HG03175 (cell line): Measurements from ENCODE around the gene ANKRD44.

Experiments used
- ATAC-seq: cut with Tn5 transposase; IDR thresholded peaks from one replicate; pipeline ENCODE4 v1.9.1; 2021; ENCODE audit warnings: mild to moderate bottlenecking, moderate library complexity; ENCODE audit not compliant: unreplicated experiment

ANKRD44 gene

GRCh38 chr2:197126630-197127352, 183.8 kb downstream of the ANKRD44 start:
- ATAC-seq: no peak

- ATAC-seq: no peak
These were observed 185.8 kb downstream of the ANKRD44 start for GRCh38 chr2:197124639-197125390.

DNA sequence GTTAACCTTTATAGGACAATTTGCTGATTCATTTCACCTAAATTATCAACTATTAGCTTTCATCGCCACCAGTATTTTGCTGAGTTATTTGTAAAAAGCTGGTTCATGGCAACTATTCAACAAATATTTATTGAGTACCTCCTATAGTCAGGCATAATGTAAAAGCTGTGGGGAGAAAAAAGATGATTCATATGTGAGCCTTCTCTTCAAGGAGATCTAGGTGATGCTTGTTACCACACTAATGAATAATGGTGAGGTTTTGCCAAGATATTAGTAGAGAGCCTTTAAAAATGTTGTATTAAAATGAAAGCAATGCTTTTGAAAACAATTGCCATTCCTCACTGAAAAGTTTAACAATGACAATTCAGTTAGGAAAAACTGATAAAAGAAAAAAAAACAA, 187.8 kb downstream of the ANKRD44 start:
- no peak for ATAC-seq

- no peak for ATAC-seq
These were observed 188.7 kb downstream of the ANKRD44 start for GRCh38 chr2:197121756-197122385.

GRCh38 chr2:197121255-197121654, 189.3 kb downstream of the ANKRD44 start:
- ATAC-seq: no peak

DNA sequence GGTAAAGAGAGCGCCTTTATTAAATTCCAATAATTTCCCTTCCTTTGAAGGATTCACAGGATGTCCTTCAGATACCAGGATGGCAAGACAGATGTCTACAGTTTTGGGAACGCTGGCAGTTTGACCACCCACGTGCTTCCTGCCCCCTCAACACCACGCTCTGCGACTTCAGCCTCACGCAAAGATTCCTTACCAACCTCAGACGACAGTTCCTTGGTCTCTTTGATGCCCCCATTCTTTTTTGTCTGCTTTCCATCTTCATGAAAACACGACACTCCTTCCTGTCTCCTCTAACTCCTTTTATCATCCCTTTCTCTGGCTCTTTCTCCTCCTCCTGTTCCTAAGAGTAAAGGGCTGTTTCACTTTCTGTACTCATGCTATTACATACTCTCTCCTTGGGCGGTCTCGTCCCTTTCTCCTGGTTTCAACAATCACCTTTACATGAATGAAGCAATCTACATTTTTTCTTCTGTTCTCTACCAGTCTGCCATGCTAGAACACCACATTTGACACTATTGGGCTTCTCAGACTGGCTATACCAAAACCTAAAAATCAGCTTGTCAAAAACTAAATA, 194.2 kb downstream of the ANKRD44 start:
- no peak for ATAC-seq

- ATAC-seq: no peak
These were observed 195.3 kb downstream of the ANKRD44 start for GRCh38 chr2:197115325-197115724.

DNA sequence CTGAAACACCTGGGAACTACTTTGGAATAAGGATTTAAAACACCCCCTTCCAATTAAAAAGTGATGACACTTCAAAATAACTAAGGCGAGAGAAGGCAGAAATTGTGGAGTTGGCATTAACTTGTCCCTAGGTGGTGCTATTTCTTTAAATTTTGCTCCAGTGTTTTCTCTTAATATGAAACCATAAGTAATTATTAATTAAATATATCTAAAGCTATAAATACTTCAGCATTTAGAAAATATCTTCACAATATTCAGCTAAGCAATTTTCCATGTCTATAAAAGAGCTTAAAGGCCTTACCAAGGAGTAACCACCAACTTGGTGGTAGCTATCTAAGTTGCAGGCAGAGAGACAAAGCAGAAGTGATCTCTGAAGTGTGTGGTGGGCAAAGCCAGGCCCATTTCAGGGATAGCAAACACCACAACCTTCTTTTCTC, 197.3 kb downstream of the ANKRD44 start:
- ATAC-seq: peak; percentile 68

- ATAC-seq: no peak
These were observed 201.3 kb downstream of the ANKRD44 start for GRCh38 chr2:197109326-197109725.

- ATAC-seq: no peak
These were observed 201.8 kb downstream of the ANKRD44 start for GRCh38 chr2:197108758-197109157.

DNA sequence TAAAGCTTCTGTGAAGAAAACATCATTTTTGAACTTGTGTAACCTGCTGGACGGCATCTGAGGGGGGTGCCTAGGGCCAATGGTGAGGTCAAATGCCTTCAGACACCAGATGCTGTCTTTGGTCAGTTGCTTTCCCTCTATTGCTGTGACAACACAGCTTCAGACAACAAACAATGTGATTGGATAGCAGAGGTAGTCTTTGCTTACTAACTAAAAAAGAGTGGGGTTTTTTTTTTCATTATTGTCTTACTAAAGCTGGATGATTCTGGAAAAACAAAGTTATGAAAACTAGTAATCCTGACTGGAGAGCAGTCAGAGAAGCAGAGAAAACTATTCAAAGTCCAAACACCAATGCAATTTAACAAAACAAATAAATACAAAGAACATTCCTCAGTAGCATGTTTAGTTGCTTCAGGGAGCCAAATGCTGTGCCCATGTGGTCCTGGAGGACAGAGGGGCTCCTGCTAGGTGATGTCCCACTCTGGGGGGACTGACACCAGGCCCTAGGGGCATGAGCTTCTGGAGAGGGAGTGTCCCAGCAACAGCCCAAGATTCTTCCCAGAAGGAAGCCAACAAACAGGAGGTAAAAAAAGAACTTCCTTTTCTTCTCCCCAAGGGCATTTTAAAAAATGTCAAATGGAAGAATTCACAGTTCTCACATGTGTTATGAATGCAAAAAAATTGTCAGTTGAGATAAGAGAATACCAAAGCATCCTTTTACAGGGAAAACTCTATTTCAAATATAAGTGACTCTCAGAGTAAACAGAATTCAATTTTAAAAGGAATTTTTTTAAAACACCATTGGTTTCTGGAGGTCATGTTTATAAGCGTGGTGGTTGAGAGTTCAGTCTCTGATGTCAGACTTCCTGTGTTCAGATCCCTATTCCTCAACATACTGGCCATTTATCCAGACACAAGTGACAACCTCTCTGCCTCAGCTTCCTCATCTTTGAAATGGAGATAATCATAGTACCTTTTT, 203.0 kb downstream of the ANKRD44 start:
- no peak for ATAC-seq

- no peak for ATAC-seq
These were observed 207.2 kb downstream of the ANKRD44 start for GRCh38 chr2:197103363-197103762.

DNA sequence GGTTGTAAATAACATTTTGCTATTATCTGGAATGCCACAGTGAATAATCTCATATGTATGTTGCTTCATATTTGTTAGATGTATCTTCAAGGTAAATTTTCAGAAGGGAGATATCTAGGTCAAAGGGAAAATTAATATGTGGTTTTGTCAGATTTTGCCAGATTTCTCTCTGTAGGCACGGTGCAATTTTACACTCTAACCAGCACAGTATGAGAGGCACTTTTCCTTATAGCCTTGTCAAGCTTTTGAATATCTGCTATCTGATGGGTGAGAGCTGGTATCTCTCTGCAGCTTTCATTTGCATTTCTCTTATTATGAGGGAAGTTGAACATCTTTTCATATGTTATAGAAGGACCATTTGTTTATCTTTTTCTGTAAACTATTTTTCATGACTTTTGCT, 208.3 kb downstream of the ANKRD44 start:
- ATAC-seq: no peak

DNA sequence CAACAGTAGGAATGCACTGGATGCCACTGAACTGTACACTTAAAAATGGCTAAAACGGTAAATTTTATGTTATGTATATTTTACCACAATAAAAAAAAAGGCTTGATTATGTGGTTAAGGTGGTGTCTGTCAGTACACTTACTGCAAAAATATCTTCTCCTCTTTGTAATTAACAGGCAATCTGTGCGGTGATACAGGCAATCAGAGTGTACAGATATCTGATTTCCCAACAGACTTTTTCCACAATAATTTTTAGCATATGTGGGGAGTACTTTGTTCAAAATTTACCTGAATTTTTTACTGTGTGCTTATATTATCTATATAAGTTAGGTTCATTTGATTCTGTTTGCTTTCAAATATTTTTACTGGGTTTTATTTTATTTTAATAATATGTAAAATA, 209.1 kb downstream of the ANKRD44 start:
- no peak for ATAC-seq

DNA sequence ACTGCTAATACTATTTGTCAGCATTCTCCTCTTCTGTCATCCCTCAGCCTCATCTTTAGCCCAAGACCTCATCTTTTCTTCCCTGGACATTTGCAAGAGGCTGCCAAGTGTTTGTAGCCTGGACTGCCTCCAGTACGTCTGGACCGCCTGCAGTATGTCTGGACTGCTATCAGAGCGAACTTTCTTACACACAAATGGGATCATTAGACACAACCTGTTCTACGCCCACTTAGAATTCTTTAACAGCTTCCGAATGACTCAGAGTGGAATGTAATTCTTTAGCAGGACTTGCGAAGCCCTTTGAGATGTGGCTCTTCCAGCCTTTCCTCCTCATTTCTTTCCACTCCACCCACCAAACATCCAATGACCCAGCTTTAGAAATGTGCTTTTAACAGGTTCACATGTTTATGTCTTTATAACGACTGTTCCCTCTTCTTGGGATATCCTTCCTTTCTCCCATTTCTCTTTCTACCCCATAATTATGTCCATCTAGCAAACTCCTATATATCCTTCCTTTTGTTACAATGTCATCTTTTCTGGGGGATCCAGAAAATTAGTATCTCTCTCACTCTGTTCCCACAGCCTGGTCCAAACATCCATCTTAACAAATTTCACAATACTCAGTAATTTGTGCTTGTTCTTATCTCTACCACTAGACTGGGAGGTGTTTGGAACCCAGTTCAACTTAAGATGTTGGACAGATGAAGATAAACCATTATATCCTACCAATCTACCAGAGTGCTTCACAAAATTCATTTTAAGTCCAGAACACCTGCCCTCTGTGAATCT, 212.8 kb downstream of the ANKRD44 start:
- ATAC-seq: no peak

DNA sequence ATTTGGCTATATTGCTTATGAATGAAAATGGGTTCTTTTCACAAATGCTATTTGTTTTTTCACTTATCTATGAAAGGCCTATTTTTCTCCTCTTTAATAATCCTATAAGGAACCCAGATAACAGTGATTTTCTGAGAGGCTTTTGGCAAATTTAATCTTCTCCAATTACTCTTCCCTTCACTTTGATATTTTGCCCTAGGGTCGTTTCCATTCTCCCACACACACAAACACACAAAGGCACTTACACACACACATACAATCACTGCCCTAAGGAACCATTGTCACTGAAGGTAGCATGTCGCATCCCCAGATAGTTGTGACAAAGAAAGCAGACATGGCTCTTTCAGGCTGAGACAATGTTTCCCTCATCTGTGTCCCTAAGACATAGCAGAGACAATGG, 213.9 kb downstream of the ANKRD44 start:
- no peak for ATAC-seq

DNA sequence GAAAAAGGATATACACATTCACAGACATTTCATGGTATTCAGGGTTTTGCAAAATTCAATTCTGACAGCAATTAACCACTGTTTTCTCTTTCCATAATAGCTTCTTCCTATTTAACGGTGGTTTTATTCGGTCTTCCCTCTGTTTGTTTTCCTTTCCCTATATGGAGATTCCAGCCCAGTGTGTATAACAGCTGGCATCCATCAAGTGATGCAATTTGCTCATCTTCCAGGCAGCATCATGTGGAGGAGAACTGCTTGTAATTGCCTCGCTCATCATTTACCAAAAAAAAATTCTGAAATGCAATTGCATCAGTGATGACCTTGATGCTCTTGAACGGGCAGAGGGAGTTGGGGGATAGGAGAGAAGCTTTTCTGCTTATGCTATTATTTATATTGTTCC, 218.1 kb downstream of the ANKRD44 start:
- no peak for ATAC-seq

DNA sequence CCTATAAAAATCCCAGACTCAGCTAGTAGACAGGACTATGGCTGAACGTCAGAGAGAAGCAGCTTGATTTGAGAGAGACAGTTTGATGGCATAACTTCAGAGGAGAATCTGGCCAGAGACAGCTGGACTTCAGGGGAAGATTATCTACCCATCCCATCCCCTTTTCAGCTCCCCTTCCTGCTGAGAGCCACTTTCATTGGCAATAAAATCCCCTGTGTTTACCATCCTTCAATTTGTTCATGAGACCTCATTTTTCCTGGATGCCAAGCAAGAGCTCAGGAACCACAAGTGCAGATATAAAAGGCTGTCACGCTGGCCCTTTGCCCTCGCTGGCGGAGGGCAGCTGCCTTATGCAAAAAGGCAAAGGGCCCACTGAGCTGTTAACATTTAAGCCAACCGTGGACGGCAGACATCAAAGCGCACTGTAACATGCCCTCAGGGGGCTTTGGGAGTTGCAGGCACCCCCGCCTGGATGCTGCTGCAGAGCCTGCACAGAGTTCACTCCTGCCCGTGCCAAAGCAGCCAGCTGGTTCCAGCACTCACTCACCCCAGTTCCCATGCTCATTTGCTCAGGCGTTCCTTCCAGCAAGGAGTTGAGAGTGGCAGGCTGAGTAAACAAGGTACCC, 219.7 kb downstream of the ANKRD44 start:
- no peak for ATAC-seq

DNA sequence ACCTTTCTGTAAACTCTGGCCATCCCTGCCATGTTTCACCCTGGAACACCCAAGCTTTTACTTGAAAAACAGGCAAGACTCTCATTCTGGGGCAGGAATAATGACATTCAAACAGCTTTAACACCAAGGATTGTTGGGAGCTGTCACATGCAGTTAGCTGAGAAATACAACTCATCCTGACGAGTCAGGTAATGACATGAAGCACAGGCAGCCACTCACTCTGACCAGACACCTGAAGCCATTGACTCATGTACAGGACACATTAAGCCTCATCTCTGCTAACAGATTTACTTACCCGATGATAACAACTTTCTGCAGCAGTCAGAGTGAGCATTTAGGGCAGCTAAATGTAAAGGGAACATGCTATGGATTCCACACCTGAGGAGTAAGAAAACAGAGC, 220.9 kb downstream of the ANKRD44 start:
- no peak for ATAC-seq
